Heart left ventricle (tissue), 16 donors: ENCODE measurements around the gene ATP5MC2. TPM values are rescaled to one million over a fixed set of nuclear protein-coding genes. Genes with fewer than 3 reads are reported as not detected.

ENCODE experiments used
- ATAC-seq, 4 donors: fragments of 200-7000 bp; cut with Tn5 transposase; one replicate each; pipeline ENCODE4 v1.9.1; 2020 to 2022; ENCODE audit warnings: moderate library complexity in 4 of 4, mild to moderate bottlenecking in 3 of 4, moderate number of reproducible peaks in 1 of 4
- DNase-seq, 5 donors: peaks; one replicate each; pipeline ENCODE4 v3.0.0-alpha.2; 2020
- H3K27ac ChIP-seq, 12 donors: fragments of 200-600 bp; sonication (generic) in 4 of 12; one replicate each; pipeline versions ENCODE4 v1.5.0 to v1.8.0; 2016 to 2022; ENCODE audit warnings: mild to moderate bottlenecking in 2 of 12
- H3K27me3 ChIP-seq, 9 donors: fragments of 200-600 bp; sonication (generic) in 2 of 9; one replicate each; pipeline versions ENCODE4 v1.5.1 to v1.8.0; 2016 to 2022; ENCODE audit warnings: mild to moderate bottlenecking in 3 of 9
- H3K36me3 ChIP-seq, 9 donors: fragments of 200-600 bp; sonication (generic) in 2 of 9; one replicate each; pipeline versions ENCODE4 v1.5.0 to v1.8.0; 2018 to 2022; ENCODE audit warnings: mild to moderate bottlenecking in 2 of 9
- H3K4me1 ChIP-seq, 12 donors: fragments of 200-600 bp; sonication (generic) in 4 of 12; one replicate each; pipeline versions ENCODE4 v1.5.0 to v1.8.0; 2016 to 2022; ENCODE audit warnings: mild to moderate bottlenecking in 3 of 12
- H3K4me3 ChIP-seq, 12 donors: fragments of 200-600 bp; sonication (generic) in 4 of 12; one replicate each; pipeline versions ENCODE4 v1.5.0 to v1.8.0; 2017 to 2022; ENCODE audit warnings: mild to moderate bottlenecking in 9 of 12, moderate library complexity in 4 of 12
- H3K9me3 ChIP-seq, 12 donors: fragments of 200-600 bp; sonication (generic) in 4 of 12; one replicate each; pipeline versions ENCODE4 v1.5.0 to v1.8.0; 2016 to 2022; ENCODE audit warnings: mild to moderate bottlenecking in 1 of 12
- CTCF ChIP-seq, 12 donors: fragments of 200-600 bp; sonication (generic) in 4 of 12; IDR thresholded peaks; one replicate each; pipeline versions ENCODE4 v1.5.0 to v1.8.0; 2018 to 2022; ENCODE audit warnings: antibody characterized with exemption in 12 of 12, mild to moderate bottlenecking in 5 of 12
- POLR2A ChIP-seq, 2 donors: fragments of 450-650 bp; IDR thresholded peaks; one replicate each; pipeline ENCODE4 v1.6.1; 2017; ENCODE audit warnings: antibody characterized with exemption in 2 of 2, mild to moderate bottlenecking in 2 of 2, moderate library complexity in 2 of 2
- WGBS, 4 donors: extraction: QIAGEN DNeasy Blood & Tissue Kit in 2 of 4; methylation state at CpG; one replicate each; pipeline versions ENCODE4 v1.1.5 to v1.1.7; 2013 to 2018; 5-methylcytosine and 5-hydroxymethylcytosine counted together
- intact Hi-C, 10 donors: fragments of 100-400 bp; cut with DNase I; formaldehyde crosslinking; loops; one replicate each; pipeline versions ENCODE4 v1.11.1 to v1.14.2; 2022
- polyA plus RNA-seq, 2 donors: library from polyadenylated mRNA; stranded (reverse); fragments of 200-250 nt; gene quantifications; one replicate each; pipeline ENCODE4 v1.2.3, GENCODE V29; 2013
- total RNA-seq, 9 donors: library from RNA; depleted of rRNA in 2 of 9; stranded (reverse); fragments of >200 nt in 2 of 9; fragmentation: NEBNext Ultra II Directional in 3 of 9; extraction: Animal tissue kit (Norgen Biotek cat#: 25700) in 3 of 9; gene quantifications; one replicate each; pipeline versions ENCODE4 v1.1.0 to v1.2.4, GENCODE V29; 2016 to 2023
- donor health status: ischemic (EF 13 %, LVEDD 7.1; RV severe dilation, severe dysfunction).
- donor health status: healthy with polysubstance abuse.
- donor health status: DM: no; HTN: yes; CAD: no.
- donor health status: DM: no; HTN: no; CAD: no.
- donor health status: ischemic (EF 25% LVEDD 6.9; RV normal size, moderate dysfunction).
- donor health status: ischemic (EF 25% LVEDD 5.7; RV mildly dilated, moderate dysfunction).
- donor health status: healthy.
- donor health status: DM: yes; HTN: yes; CAD: no.
- donor health status: ischemic (EF 35%, LVEDD 5.7; RV mildly dilated, moderate dysfunction).
- donor health status: nonischemic (EF 11% LVEDD 7.7; RV severe dilation, severe dysfunction).
- donor health status: DM: yes; HTN: yes; CAD: no.
- donor health status: PGD.
- donor health status: ischemic (EF 29% LVEDD 5.4; RV normal size, mild dysfunction).
- donor health status: nonischemic (EF 23%, LVEDD 6.1; RV moderate dilation, normal function).

The ATP5MC2 gene
- total and polyA plus RNA-seq, 11 donors: 392 to 753 (median 555) TPM

- WGBS, 4 donors: 61 to 64% (median 62%) methylated on average over 3 of the region's 3 CpGs
- intact Hi-C loops: no loop called here
- peaks cover 17 to 87% (median 45%) of the 10 kb centered on the region in 9 donors for H3K27me3 ChIP-seq
- no peaks in the 10 kb centered on the region for H3K9me3 ChIP-seq
- ATAC-seq (no peak), DNase-seq (no peak)
- no peak overlapping the region for H3K4me3 ChIP-seq
- H3K27ac ChIP-seq: no peak overlapping the region
- no peaks in the 10 kb centered on the region for H3K36me3 ChIP-seq
- H3K4me1 ChIP-seq: peaks cover 0 to 23% (median 14%) of the 10 kb centered on the region in 12 donors
- TF ChIP-seq POLR2A (IDR thresholded peaks at IDR 0.05) (no peak), CTCF (IDR thresholded peaks at IDR 0.05) (no peak)
These were observed 23.2 kb upstream of the ATP5MC2 start for GRCh38 chr12:53698948-53699677.

GRCh38 chr12:53696655-53697331 lies 20.9 kb upstream of the ATP5MC2 start:
- TF ChIP-seq POLR2A (IDR thresholded peaks at IDR 0.05) (no peak), CTCF (IDR thresholded peaks at IDR 0.05) (no peak)
- Histone ChIP-seq H3K27ac (no peak overlapping the region), H3K4me3 (peak overlapping the region in 10 of 12 donors; percentile 4 to 53 (median 38)), H3K36me3 (no peaks in the 10 kb centered on the region), H3K27me3 (peaks cover 17 to 92% (median 47%) of the 10 kb centered on the region in 9 donors), H3K9me3 (no peaks in the 10 kb centered on the region), H3K4me1 (peaks cover 0 to 23% (median 14%) of the 10 kb centered on the region in 12 donors)
- DNase-seq: no peak
- intact Hi-C loops: no loop called here
- peak in 2 of 4 donors; percentile 9 to 19 for ATAC-seq
- WGBS, 4 donors: 25 to 38% (median 30%) methylated on average over 24 of the region's 24 CpGs

- DNase-seq: peak in 4 of 5 donors; percentile 59 to 76 (median 64)
These were observed 20.4 kb upstream of the ATP5MC2 start for GRCh38 chr12:53696285-53696654.

More at GRCh38 chr12:53696285-53696654, 20.4 kb upstream of the ATP5MC2 start:
- Histone ChIP-seq H3K36me3 (no peaks in the 10 kb centered on the region), H3K9me3 (no peaks in the 10 kb centered on the region), H3K27ac (no peak overlapping the region), H3K4me3 (peak overlapping the region in 10 of 12 donors; percentile 4 to 53 (median 38)), H3K4me1 (peaks cover 0 to 23% (median 14%) of the 10 kb centered on the region in 12 donors), H3K27me3 (peaks cover 17 to 90% (median 47%) of the 10 kb centered on the region in 9 donors)
- WGBS, 4 donors: 1 to 2% (median 2%) methylated on average over 11 of the region's 11 CpGs
- intact Hi-C loops: no loop called here
- ATAC-seq: peak; percentile 81 to 93 (median 88)
- TF ChIP-seq POLR2A (IDR thresholded peaks at IDR 0.05) (no peak), CTCF (IDR thresholded peaks at IDR 0.05) (no peak)
